Breast epithelium (tissue), 3 donors: ENCODE data around the gene RNASE8.

ENCODE experiments used
- CTCF ChIP-seq, 3 donors: fragments of 450-650 bp; IDR thresholded peaks; one replicate each; pipeline ENCODE4 v1.5.1; 2016 to 2017; ENCODE audit warnings: antibody characterized with exemption in 3 of 3, mild to moderate bottlenecking in 3 of 3, moderate library complexity in 3 of 3
- POLR2AphosphoS5 ChIP-seq, 3 donors: sonication (generic); formaldehyde crosslinking; IDR thresholded peaks; one replicate each; pipeline ENCODE4 v1.6.1; 2017; ENCODE audit warnings: antibody characterized with exemption in 3 of 3

- no peak for TF ChIP-seq CTCF (IDR thresholded peaks at IDR 0.05)
- no peak for TF ChIP-seq POLR2AphosphoS5 (IDR thresholded peaks at IDR 0.05)
Observed at GRCh38 chr14:21022686-21023085, 34.9 kb upstream of the RNASE8 start.
